ENCODE data around the gene GFRA1.

GFRA1 gene

DNA sequence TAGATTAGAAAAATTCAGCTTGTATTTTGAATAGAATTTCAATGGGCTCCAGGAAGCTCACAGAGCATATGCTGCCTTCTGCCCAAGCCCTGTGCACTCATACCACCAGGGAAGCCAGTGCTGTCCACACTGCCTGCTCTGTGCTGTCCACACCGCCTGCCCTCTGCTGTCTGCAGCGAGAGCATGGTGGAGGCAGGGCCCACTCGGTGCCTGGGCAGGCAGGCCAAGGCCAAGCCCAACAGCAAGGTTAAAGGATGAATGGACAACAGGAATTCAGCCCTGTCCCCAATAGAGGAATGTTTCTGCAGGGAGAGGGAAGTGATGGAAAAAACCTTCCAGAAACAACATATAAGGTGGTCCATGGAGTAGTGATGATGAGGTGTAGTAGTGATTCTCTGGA is 146.8 kb downstream of the GFRA1 start:
- DNase-seq, result no peak

DNA sequence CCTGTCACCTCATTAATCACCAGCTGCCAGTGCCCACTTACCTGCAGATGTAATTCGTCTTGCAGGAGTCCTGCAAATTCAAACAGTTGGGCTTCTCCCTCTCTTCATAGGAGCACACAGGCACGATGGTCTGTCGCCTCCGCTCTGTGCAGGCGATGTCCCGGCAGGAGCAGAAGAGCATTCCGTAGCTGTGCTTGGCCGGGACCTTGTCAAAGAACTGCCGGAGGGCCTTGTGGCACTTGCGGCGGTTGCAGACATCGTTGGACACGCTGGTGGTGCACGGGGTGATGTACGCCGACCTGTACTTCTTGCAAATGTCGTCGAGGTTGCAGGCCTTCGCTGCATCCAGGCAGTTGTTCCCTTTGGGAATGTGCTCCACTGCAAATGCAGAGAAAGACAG is 147.8 kb downstream of the GFRA1 start:
- no peak for DNase-seq

DNA sequence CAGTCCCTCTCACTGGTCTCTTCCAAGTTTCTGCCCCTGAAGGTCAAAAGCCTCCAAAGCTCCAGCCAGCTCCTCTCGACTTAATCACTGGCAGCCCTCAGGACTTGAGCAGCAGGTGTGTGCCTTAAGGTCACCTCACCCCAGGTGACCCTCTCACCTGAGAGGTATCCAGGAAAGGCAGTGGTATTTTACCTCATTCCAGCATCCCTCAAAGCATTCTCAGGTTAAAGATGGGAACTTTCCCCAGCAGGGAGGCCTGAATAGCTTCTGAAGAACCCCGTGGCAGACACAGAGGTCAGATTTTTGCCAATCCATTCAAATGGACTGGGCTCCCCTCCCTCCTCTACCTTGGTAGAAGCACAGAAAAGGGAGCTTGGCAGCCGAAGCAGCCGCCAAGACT is 148.2 kb downstream of the GFRA1 start:
- no peak for DNase-seq

DNA sequence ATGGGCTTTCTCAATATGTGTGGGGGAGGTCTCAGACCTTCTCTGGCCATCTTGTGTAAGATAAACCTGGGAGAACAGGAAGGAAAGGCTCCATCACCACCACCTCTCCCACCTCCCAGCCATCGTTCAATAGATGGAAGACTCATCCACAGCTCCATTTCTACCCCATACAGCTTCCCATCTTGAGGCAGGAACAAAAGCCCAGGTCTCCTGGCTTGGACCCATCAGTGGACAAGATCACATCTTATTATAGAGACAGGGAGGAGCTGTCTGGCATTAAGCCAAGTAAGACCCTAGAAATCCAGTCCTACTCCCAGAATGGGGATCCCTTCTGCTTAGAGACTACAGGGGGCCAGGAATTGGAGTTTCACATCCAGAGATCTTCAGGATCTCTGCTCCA is 150.3 kb downstream of the GFRA1 start:
- DNase-seq, result no peak

DNA sequence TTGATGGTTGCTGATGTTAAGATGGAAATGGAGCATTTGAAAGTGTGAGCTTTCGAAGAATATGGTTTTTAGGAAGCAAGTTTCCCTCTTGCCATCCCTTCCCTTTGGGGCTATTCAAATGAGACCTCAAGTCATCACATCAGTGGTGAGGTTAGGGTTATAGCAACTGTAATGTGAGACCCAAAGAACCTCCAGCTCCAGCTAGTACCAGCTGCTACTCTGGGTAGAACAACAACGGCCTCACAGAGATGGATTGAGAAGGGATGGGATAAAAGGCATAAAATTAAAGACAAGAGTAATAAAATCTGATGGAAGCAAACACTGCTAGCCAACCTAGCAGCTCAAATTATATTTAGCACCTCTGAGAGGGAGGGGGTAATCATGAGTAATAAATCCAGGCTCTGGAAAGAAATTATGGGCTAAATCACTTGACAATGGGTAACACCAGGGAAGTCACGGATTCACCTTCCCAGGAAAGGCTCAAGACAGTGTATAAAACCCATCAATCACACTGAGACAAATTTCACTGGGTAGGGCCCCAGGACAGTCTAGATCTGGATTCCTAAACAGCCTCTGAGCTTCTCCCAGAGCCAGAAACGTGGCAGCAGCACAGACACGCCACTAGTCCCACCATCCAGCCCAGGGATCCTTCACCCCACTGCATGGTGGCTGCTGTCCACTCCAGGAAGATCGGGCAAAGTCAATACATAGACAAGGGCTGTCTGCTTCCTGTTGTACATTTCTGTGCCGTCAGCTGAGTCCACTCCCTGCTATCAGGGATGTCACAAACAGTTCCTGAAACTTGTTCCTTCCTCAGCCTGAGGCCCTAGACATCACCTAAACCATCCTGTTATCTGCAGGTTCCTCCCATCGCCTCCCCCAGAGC is 151.1 kb downstream of the GFRA1 start:
- DNase-seq, result peak; percentile 28

DNA sequence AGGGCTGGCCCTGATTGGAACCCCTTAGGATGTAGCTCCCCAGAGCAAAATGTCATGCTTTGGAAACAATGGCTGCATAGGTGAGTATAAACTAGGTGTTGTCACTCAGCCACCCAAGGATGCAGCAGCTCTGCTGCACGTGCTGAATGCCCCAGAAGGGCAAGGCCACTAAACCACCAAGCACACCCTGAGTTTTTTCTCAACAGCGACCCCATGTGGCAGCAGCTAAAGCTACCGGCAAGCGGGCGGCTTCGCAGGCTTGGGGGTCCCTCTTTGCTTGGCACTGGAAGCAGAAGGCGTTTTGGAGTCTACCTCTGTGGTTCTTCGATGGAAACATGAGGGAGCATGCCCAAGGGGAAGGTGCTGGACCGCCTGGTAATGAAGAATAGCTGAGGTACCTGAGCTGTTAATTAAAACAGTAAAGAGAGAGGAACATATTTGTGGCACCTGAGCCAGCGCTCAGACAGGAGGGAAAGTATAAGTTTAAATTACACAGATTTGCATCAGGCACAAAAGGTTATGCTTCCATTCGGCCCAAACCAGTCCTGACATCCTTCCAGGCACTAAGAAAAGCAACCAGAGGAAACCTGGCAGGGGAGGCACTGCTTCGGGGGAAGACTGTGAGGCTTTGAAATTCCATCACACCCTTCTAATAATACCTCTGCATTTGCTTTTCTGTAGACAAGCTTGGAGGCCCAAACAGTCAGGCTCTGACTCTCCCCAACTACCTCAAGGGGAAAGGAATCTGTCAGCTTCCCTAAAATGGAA is 152.1 kb downstream of the GFRA1 start:
- DNase-seq, result no peak

DNA sequence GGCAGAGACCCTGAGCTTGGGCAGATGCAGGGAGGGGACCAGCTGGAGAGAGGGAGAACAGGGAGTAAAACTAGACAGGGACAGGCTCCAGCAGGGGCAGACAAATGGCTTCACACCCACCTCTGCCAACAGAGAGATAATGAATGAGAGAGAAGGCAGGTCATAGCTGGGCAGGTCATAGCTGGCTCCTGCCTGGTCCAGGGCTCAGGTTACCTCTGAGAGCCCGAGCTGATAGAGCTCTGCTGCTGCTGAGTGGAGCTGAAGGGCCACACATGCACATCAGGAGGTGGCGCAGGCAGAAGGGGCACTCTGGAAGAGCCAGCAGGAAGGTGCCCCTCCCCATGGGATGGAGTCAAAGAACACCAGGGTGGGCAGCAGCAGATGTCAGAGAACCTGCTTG is 154.2 kb downstream of the GFRA1 start:
- peak; percentile 16 for DNase-seq

DNA sequence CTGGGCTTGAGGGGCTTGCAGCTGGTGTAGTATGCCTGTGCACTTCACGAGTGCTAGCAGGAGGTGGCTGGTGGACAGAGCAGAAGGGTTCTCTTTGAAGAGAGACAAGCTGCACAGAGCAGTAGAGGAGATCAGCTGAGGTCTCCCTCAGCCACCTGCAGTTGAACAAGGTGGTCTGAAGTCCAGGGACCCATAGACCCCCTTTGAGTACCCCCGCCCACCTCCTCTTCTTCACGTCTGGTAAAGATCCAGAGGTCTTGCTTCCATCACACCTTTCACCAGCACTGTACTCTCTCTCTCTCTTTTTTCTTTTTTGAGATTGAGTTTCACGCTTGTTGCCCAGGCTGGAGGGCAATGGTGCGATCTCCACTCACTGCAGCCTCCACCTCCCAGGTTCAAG is 157.2 kb downstream of the GFRA1 start:
- DNase-seq, result no peak

DNA sequence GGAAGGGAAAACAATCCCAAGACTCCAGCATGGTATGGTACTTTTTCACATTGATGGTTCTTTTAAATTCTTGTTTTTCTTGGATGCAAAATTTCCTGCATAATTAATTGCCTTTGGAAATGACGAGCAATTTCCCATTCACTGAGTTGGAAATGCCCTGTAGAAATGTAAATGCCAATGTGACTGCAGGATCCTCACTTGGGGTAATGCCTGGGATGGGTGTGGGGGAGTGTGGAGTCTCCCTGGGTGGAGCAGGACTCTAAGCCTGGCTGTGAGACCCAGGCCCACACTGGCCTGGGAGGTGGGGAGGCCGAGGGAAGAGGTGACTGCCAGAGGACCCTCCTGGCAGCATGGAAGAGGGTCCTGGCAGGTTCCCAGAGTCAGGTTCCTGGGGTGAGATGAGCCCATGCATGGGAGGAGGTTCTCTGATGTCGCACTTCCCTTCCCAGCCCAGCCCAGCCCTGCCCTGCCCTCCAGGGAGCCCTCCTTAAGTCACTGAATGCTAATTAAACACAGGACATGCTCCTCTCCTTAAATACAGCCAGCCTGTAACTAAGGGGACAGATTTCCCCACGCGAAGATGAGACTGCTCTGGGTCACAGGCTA is 157.9 kb downstream of the GFRA1 start:
- no peak for DNase-seq

DNA sequence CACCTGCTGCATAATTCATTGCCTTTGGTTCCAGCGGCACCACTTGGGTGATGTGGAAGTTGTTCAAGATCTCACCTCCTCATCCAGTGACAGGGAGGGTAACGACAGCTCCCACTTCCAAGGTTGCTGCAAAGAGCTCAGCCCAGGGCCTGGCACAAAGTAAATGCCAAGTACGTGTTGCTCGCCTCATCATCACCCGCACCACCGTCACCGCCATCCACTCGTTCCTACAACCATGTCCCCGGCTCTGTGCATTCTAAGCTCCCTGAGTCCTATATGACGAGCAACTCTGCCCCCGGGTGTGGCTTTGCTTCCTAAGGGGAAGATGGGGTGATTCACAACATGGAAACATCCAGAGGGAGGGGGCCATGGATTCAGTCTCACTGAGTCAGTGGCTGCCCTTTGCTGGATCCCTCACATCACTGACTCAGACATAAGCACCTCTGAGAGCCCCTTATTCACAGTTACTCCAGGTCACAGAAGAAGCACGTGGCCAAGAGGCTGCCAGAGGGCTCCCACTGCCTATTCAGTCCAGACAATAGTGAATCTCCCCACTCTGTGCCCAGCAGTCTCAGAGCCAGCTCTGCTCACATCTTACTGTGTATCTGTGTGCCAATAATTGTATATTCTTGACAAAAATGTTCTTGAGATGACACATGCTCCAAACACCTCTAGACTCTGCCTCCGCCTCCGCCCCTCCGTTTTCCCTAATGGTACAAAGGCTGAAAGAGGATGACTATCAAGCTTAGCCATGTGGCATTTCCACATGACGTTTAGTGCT is 159.1 kb downstream of the GFRA1 start:
- DNase-seq, result no peak

DNA sequence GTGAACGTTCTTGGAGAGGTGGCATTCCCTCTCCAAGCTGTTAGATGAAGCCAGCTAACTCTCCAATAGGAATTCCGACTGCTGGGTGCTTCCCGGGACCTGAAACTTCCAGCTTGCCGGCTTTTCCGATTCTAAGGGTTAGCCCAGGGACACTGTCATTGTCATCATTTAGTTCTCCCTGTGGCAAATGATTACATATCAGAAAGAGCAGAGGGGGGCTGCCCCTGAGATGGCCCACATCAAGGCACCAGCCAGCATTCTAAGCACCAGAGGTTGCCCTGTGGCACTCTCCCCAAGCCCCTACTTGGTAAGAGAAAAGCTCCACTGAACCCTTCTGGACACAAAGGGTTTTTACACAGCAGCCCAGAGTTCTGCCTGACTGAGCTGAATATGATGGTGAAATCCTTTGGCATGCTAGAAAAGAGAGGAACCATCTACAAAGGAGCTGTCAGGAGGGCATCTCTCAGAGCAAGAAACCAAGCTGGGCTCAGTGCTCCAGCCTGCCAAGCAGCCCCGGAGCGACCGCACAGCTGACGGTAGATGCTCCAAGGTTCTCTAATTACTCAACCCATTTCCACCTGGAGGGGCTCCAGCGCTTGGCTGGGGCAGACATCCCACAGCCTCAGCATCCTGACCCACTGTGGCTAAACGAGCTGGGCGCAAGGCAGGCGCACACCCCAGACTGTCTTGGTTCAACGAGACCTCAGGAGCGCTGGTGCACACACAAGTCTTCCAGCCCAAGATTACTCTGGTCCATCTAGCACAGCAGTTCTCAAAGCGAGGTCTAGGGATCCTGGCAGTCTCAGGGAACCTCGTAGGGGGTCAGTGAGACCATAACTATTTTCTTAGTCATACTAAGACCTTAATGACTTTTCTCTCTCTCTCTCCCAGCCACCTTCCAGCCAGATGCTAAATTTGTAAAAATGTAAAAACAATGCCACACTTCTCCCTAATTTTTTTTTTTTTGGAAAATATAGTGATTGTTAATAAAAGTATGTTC is 160.5 kb downstream of the GFRA1 start:
- no peak for DNase-seq

DNA sequence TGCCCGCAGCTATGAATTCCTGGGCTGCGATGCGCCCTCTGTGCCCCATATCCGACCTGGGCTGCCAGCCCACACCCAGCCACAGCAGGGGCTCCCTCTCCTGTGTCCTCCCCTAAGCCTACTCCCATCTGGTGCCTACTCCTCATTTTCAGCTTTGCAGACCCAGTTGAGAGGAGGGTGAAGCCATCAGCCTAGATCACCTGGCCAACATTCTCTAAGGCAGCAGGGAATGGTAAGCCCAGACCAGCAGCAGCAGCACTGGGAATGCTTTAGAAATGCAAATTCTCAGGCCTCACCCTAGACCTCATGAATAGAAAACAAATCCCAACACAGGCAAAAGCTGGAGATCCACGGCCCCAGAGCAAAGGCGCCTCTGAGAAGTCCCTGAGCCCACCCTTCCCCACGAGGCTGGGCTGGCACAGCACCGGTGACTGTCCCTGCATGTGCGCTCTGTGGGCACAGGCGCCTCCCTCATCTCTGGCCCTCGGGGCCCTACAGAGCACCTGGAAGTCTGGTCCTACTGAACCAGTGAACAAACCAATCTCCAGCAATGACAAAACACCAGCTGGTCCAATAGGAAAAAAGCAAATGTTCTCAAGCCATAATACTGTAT is 161.4 kb downstream of the GFRA1 start:
- no peak for DNase-seq

DNA sequence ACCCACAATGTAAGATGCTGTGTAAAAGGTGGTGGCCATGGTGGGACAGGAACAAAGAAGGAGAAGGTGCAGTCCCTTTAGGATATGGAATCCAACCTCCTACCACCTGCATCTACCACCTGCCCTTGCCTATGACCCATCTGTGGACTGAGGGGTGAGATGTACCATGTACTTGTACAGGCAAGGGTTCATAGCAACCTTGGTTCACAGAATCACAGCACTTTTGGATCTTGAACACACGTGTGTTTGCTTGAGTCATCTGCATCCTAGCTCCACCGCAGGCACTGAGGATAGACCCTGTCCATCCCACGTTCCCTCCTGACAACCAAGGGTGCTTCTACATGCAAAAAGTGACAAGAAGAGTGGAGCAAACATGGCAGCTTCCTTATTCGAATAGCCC is 162.3 kb downstream of the GFRA1 start:
- no peak for DNase-seq

DNA sequence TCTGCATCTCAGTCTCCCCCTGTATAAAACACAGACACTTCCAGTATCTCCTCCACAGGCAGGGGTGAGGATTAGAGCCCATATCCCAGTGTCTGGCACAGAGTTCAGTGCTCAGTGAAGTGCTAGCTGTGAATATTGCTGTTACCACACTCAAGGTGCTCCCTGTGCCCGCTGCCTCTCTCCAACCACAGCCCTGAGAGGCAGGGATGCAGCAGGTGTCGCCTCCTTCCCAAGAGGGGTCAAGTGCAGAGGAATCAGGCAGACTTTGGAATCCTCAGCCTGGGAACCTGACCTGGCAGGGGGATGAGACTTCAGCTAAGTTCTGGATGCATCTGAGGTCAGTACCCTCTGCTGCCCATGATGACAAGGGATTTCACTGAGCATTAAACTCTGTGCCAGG is 163.1 kb downstream of the GFRA1 start:
- DNase-seq, result no peak

DNA sequence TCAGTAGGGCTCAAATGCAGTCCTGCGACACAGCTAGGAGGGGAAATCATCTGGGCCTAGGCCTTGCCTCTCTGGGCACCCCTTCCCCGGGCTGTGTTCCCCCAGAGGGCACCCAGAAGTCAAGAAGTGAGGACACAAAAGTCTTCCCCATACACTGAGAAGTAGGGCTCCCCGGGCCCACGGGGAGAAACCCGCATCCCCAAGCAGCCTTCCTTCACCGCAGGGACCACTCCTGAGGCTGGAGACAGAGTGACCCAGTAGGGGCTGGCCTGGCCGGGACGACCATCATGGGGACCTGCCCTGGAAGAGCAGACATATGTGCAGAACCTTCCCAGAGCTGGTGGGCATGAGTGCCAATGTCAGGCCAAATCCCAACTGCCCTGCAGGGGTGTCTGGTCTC is 163.5 kb downstream of the GFRA1 start:
- no peak for DNase-seq

DNA sequence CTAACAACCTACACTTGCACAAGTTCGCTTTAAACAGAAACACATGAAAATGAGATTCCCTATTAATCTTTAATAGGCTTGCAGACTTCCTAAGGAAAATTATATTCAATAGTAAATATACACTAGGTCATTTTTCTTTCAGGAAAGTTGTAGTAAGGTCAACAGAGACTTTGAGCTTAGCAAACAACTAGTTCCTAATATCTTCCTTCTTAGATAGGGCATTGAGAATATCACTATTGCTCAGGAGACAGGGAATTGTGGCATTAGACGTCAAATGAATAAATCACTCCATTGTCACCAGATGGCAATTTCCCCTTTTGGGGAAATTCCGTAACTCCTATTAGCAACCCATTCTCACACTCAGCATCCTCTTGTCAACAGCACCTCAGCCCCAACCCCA is 164.9 kb downstream of the GFRA1 start:
- no peak for DNase-seq

DNA sequence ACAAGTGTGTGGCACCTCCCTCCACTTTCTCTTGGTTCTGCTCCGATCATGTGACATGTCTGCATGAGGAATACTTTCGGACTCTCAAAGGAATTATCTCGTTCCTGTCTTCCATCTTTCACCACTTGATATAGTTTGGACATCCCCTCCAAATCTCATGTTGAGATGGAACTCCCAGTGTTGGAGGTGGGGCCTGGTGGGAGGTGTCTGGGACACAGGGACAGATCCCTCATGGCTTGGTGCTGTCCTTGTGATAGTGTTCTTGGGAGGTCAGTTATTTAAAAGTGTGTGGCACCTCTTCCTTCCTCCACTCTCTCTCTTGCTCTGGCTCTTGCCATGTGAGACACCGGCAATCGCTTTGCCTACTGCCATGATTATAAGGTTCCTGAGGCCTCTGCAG is 166.4 kb downstream of the GFRA1 start:
- DNase-seq, result no peak

DNA sequence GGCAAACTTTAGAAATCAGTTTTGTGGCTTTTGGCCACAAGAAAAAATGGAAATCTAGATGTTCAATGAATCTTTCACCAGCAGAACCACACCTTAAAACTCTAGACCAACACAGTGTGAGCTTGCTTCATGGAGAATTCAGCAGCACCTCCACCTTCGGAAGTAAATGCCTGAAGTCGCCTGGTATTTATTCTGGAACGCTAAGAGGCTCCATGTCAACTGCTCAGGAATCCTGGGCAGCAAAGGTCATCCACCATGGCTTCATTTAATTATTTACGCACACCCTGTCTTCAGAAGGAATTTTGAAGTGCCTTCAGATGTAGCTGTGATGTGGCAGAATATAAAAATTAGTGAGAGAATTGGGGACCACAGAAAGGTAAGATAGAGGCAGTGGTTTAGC is 167.7 kb downstream of the GFRA1 start:
- DNase-seq, result no peak

DNA sequence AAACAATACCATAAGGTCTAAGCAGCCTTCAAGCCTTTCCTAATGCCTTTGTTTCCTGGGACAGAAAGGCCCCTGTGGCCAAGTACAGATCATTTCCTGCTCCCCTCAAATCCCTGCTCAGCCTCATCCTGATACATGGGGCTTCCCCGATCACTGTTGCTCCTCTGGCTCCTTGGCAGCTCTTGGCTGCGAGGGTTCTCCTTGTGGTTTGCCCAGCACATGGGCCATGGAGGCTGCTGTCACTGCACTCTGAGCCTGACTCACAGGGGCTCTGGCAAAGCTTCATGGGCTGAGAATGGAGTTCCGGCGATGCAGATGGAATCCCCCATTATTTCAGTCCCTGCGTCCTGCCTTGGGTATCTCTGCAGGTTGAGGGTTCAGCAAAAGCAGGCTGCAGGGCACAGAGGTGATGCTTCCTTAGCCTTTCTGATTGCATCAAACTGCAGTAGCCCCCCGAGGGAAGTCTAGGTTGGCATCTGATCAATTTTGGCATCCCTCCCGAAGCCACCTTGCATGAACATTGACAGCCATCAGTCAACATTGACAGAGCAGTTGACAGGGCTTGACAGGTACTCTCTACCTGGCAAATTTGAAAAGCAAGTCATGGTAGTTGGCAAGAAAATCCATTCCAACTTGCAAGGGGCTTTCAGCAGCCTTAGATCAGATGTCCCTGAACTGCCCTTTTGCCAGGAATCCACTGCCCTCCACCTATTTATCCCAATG is 168.6 kb downstream of the GFRA1 start:
- DNase-seq, result no peak

DNA sequence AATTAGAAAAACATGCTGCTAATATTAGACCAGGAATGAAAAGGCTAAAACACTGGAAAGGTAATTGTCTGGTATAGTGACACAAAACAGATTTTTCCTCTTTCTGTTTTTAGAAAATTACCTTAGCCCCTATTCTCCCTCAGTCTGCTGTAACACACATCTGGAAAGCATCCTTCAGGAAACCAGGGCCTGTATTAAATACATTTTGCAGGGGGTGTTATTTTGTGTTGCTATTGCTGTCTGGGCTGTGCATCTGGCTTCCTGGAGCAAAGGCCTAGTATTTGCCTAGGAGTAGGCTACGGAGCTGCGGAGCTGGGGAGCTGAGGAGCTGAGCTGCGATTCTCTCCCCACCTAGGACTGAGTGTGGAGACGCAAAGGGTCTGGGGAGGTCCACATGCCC is 169.3 kb downstream of the GFRA1 start:
- no peak for DNase-seq

Data from right kidney (tissue), 1 donor.